Activated CD8-positive, alpha-beta memory T cell treated with anti-CD3 and anti-CD28 coated beads for 36 hours (primary cell): ENCODE measurements around the gene WNK1. TPM values are rescaled to one million over a fixed set of nuclear protein-coding genes. Genes with fewer than 3 reads are reported as not detected.

ENCODE experiments used
- CTCF ChIA-PET: fragments of 350-600 bp; sonication (Branson Sonifier 250); formaldehyde crosslinking; loops from one replicate; lab custom pipeline; 2021; ENCODE audit warnings: antibody characterized with exemption; lab: Charles Lee
- POLR2A ChIA-PET: fragments of 350-600 bp; sonication (Branson Sonifier 250); formaldehyde crosslinking; loops from one replicate; lab custom pipeline; 2021; ENCODE audit warnings: antibody characterized with exemption; lab: Charles Lee
- total RNA-seq, 2 experiments: library from RNA; stranded (reverse); gene quantifications; one replicate each; pipeline ENCODE4 v1.2.3, GENCODE V29; 2021

The WNK1 gene
- total RNA-seq, 2 experiments from 2014 or later = 150 to 155 TPM

- ChIA-PET POLR2A (no interaction called here), CTCF (interaction anchor here (0.5 kb wide), 1 partner anchor 260 kb away, joined by 3 read pairs; no protein-coding TSS in a partner anchor)
These were observed 118.0 kb downstream of the WNK1 start for GRCh38 chr12:870378-870777.

DNA sequence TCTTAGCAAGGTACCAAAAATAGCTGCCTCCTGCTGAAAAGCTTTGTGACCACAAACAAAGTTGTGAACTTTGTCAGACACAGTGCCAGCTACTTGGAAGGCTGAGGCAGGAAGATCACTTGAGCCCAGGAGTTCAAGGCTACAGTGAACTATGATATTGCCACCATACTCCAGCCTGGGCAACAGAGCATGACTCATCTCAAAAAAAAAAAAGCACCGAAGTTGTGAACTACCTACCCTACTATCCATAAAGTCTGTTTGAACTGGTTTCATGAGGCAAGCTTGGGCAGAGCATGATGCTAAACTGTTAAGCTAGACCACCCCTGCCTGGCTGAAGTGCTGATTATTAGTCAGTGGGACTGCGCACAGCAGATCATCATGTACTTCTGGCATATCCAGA is 121.6 kb downstream of the WNK1 start:
- CTCF ChIA-PET = interaction anchor here (1.2 to 1.5 kb wide), 2 partner anchors 60 to 420 kb away, joined by 3 to 4 read pairs; no protein-coding TSS in a partner anchor
- POLR2A ChIA-PET = no interaction called here

DNA sequence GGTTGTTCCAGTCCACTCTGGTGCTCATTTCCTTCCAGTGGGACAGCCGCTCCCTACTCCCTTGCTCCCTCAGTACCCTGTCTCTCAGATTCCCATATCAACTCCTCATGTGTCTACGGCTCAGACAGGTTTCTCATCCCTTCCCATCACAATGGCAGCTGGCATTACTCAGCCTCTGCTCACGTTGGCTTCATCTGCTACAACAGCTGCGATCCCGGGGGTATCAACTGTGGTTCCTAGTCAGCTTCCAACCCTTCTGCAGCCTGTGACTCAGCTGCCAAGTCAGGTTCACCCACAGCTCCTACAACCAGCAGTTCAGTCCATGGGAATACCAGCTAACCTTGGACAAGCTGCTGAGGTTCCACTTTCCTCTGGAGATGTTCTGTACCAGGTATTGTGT is 127.3 kb downstream of the WNK1 start:
- ChIA-PET POLR2A (no interaction called here), CTCF (interaction anchor here (1.3 kb wide), 1 partner anchor 309 kb away, joined by 3 read pairs; no protein-coding TSS in a partner anchor)

- ChIA-PET POLR2A (no interaction called here), CTCF (no interaction called here)
These were observed 128.3 kb downstream of the WNK1 start for GRCh38 chr12:880656-881055.

DNA sequence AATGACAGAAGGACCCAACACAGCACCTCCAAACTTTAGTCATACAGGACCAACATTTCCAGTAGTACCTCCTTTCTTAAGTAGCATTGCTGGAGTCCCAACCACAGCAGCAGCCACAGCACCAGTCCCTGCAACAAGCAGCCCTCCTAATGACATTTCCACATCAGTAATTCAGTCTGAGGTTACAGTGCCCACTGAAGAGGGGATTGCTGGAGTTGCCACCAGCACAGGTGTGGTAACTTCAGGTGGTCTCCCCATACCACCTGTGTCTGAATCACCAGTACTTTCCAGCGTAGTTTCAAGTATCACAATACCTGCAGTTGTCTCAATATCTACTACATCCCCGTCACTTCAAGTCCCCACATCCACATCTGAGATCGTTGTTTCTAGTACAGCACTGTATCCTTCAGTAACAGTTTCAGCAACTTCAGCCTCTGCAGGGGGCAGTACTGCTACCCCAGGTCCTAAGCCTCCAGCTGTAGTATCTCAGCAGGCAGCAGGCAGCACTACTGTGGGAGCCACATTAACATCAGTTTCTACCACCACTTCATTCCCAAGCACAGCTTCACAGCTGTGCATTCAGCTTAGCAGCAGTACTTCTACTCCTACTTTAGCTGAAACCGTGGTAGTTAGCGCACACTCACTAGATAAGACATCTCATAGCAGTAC is 132.5 kb downstream of the WNK1 start:
- ChIA-PET CTCF (no interaction called here), POLR2A (no interaction called here)

DNA sequence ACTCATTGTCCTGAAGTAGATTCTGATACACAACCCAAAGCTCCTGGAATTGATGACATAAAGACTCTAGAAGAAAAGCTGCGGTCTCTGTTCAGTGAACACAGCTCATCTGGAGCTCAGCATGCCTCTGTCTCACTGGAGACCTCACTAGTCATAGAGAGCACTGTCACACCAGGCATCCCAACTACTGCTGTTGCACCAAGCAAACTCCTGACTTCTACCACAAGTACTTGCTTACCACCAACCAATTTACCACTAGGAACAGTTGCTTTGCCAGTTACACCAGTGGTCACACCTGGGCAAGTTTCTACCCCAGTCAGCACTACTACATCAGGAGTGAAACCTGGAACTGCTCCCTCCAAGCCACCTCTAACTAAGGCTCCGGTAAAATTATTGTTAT is 133.3 kb downstream of the WNK1 start:
- ChIA-PET CTCF (no interaction called here), POLR2A (no interaction called here)

GRCh38 chr12:886206-886605 is 133.8 kb downstream of the WNK1 start:
- CTCF ChIA-PET = no interaction called here
- POLR2A ChIA-PET = no interaction called here

- ChIA-PET POLR2A (no interaction called here), CTCF (interaction anchor here (0.7 kb wide), 1 partner anchor 55 kb away, joined by 3 read pairs; the partner anchor contains the start of gene RAD52)
These were observed 141.8 kb downstream of the WNK1 start for GRCh38 chr12:894226-894625.

- POLR2A ChIA-PET = no interaction called here
- CTCF ChIA-PET = no interaction called here
These were observed 143.7 kb downstream of the WNK1 start for GRCh38 chr12:896031-896430.

- ChIA-PET CTCF (no interaction called here), POLR2A (no interaction called here)
These were observed 145.0 kb downstream of the WNK1 start for GRCh38 chr12:897386-897785.

DNA sequence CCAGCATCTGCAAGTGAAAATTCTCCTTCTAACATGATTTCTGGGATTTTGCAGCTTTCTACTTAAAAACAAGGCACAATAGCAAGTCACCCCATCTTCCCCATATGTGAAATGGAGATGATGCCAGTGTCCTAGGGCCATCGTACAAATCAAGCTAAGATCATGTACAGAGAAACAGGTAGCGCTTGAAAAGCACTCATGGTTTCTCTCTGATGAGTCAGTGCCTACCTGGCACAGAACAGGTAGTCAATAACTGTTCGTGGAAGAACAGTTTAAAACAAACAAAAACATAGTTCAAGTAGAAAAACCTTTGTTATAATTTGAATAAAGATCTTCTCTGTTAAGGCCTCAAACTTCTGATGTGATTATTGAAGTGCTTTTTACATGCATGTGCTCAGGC is 150.2 kb downstream of the WNK1 start:
- ChIA-PET POLR2A (no interaction called here), CTCF (no interaction called here)

DNA sequence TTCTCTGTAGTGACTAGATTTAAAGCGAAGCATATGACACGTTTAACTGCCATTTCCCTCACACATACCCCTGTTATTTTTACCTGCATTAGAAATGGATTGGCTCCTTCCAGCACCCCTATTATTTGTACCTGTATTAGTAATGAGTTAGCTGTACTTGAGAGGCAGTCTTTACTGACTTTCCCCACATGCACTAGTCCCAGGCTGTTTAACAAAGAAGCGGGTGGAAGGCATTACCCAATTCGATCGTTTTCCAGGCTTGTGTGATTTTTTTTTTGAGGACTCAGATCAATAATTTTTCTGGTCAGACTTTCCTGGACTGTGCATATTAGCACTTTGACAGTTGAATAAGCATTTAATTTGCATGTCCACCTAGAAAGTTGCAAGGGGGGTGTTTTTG is 150.7 kb downstream of the WNK1 start:
- POLR2A ChIA-PET = no interaction called here
- CTCF ChIA-PET = no interaction called here

GRCh38 chr12:904010-904414 is 151.6 kb downstream of the WNK1 start:
- ChIA-PET CTCF (no interaction called here), POLR2A (interaction anchor here (0.6 kb wide), 1 partner anchor 31 kb away, joined by 10 read pairs; no protein-coding TSS in a partner anchor)

DNA sequence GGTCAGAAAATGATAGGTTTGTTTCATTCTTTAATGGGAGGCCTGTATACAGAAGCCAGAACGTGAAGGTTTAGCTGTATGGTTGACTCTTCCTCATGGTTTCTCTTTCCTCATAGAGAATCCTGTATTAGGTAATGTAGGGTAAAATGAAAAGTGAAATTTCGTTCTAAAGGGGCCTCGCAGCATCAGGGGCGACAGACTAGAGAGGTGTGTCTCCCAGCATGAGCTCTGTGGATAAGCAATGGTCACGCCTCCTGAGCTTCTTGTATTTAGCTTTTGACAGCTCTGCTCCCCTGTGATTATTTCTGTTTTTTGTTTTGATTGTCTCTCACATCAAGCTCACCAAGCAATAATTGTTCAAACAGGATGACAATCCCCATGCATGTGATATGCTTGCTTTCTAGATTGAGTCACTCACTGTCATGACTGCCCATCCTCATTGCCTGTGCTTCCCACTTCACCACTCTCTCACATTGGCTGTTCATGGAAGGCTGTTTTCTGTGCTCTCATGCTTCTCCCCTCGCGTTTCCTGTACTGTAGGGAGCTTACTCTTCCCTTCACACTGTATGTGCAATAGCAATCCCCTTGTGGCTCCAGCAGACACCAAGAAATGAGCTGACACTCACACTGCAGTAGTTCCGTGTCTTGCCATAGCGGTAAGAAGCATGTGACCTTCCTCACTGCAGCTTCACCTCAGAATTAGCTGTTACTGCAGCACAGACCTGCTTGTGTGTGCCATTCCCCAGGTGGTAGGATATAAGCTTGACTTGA is 153.1 kb downstream of the WNK1 start:
- ChIA-PET POLR2A (interaction anchor here (0.9 kb wide), 1 partner anchor 44 kb away, joined by 3 read pairs; the partner anchor contains the start of gene RAD52), CTCF (interaction anchor here (0.8 kb wide), 1 partner anchor 336 kb away, joined by 3 read pairs; no protein-coding TSS in a partner anchor)

- POLR2A ChIA-PET = interaction anchor here (0.9 kb wide), 1 partner anchor 43 kb away, joined by 3 read pairs; the partner anchor contains the start of gene RAD52
- CTCF ChIA-PET = interaction anchor here (0.8 kb wide), 1 partner anchor 336 kb away, joined by 3 read pairs; no protein-coding TSS in a partner anchor
These were observed 153.7 kb downstream of the WNK1 start for GRCh38 chr12:906062-906585.

DNA sequence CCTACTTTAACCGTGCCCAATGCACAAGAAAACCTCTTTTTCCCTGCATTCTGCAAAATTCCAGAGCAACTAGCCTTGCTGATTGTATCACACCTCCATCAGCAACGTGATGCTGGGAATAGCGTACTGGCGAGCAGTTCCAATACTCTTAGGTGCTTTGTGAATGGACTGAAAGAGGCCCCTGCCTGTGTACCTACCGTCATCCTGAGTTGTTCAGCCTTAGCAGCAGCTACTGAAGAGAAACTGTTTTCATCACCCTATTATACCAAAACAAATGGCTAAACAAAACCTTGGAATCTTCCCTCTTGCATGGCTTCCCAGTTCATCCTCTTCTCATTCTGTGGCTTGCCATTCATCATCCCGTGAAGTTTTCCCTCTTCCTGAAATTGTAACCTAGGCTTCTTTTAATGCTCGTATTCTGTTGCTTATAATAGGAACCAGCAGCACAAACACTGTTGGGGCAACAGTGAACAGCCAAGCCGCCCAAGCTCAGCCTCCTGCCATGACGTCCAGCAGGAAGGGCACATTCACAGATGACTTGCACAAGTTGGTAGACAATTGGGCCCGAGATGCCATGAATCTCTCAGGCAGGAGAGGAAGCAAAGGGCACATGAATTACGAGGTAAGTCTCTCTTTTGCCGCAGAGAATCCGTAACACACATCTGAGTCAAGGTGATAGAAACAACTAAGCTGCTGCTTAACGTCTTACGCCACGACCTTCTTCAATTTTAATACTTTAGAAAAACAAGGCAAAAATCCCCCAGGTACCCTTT is 155.2 kb downstream of the WNK1 start:
- ChIA-PET POLR2A (no interaction called here), CTCF (no interaction called here)

- POLR2A ChIA-PET = no interaction called here
- CTCF ChIA-PET = no interaction called here
These were observed 157.5 kb downstream of the WNK1 start for GRCh38 chr12:909861-910260.

- CTCF ChIA-PET = no interaction called here
- POLR2A ChIA-PET = no interaction called here
These were observed 158.0 kb downstream of the WNK1 start for GRCh38 chr12:910416-910815.

- POLR2A ChIA-PET = no interaction called here
- CTCF ChIA-PET = no interaction called here
These were observed 158.9 kb downstream of the WNK1 start for GRCh38 chr12:911191-911826.
